HG02678 (cell line): ENCODE measurements around the gene HMCN1.

Experiments
- ATAC-seq: cut with Tn5 transposase; IDR thresholded peaks from one replicate; pipeline ENCODE4 v1.9.1; 2021; ENCODE audit warnings: mild to moderate bottlenecking, moderate library complexity; ENCODE audit not compliant: unreplicated experiment

Gene HMCN1

DNA sequence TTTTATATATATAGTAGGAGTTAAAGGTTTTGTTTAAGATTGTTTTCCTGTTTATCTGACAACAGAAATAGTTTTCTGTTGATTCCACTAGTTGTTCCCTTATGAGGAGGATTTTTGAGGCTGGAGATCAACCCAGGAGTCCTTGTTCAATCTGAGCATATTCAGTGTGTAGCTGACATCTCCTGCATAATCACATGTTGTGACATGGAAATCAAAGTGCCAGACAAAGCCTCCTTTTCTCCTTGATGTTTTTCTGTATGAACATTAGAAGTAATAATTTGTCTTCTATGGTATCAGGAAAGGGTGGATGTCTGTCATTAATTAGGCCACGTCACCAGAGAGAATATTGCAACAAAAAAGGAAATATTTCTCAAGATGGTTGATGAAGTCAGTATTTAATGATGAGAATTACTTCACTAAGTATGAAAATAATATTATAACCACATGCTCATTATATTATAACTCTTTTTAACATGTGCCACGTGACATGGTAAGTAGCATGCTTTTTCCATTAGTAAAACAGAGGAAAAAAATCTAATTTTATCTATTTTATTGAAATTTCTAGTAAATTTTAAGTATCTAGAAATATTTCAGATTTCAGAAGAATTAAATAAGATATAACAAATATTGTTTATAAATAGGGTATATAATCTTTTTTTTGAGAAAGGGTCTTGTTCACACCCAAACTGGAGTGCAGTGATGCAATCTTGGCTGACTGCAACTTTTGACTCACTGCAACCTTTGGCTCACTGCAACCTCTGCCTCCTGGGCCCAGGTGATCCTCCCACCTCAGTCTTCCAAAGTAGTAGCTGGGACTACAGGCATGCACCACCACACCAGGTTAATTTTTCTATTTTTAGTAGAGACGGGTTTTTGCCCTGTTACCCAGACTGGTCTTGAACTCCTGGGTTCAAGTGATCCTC is 223.5 kb downstream of the HMCN1 start:
- no peak for ATAC-seq

DNA sequence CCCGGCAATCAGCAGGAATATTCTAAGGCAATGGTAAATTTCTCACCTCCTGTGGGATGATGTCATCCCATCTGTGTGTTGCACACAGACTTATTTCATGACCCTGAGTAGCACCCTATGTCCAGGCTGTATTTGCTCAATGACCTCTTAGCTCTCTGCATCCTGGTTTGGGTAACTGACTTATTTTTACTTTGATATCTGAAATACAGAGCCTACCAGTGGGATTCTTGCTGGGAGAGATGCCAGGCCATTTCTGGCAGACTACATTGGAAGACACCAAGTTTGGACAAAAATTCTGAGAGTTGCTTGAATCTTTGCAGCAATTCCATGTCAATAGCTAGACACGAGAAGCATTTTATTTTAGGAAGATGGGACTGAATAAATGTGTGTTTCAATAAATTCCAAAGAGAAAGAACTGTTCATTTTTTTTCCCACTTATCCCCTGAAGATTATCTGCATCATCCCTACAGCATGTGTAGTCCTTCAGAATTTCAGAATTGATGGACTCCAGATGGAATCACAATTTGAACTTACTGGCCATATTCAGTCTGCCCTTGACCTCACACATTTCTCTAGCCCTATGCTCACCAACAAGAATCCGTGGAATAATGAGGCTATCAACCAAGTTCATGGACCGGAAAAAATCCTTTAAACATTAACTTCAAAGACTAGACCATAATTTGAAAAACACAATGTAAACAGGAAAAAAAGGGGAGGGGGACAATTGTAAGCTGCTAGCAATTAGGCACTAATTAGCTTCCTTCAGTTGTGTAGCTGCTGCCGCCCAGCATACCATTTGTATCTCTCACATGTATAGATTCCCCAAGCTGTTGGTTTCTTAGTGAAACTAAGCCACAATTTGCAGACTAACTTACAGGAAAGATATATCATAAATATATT is 226.5 kb downstream of the HMCN1 start:
- no peak for ATAC-seq

- ATAC-seq = no peak
These were observed 227.5 kb downstream of the HMCN1 start for GRCh38 chr1:185961664-185962063.

GRCh38 chr1:185964946-185965345 is 230.8 kb downstream of the HMCN1 start:
- ATAC-seq = no peak

DNA sequence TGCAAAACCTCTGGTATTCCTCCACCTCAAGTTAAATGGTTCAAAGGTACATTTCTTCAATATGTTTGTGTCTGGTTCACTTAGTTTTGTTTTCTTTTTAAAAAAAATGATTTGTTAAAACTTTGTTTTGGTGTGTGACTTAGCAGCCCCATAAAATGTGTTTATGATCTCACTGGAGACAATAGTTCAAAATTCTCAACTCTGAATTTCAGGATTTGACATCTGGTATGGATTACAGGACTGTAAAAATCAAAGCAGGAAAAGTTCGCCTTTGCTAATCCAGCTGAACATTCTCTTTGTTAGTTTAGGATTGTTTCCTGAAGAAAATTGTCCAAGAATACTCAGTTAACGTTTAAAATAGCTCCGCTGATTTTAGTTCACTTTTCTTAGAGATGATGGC is 231.7 kb downstream of the HMCN1 start:
- ATAC-seq = no peak

GRCh38 chr1:185966471-185966870 is 232.3 kb downstream of the HMCN1 start:
- ATAC-seq = no peak

DNA sequence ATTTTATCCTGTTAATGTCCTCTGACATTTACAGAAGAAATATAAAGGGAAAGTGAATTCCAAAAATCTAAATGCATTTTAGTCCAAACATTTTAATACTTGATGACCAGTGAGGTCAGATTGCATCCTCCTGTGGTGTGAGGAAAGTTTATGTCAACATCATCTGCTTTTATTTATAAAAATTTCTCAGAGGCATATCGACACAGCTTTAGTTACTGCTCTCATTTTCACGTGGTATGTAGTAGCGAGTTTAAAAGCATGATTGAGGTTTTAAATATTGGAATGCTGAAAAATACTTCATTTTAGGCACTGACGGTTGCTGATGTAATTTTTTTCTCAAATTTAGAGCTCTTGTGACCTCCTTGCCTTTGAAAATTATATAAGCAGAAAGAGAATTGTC is 234.8 kb downstream of the HMCN1 start:
- no peak for ATAC-seq

GRCh38 chr1:185969524-185969991 is 235.4 kb downstream of the HMCN1 start:
- ATAC-seq = no peak

- ATAC-seq = no peak
These were observed 237.5 kb downstream of the HMCN1 start for GRCh38 chr1:185971688-185972087.

DNA sequence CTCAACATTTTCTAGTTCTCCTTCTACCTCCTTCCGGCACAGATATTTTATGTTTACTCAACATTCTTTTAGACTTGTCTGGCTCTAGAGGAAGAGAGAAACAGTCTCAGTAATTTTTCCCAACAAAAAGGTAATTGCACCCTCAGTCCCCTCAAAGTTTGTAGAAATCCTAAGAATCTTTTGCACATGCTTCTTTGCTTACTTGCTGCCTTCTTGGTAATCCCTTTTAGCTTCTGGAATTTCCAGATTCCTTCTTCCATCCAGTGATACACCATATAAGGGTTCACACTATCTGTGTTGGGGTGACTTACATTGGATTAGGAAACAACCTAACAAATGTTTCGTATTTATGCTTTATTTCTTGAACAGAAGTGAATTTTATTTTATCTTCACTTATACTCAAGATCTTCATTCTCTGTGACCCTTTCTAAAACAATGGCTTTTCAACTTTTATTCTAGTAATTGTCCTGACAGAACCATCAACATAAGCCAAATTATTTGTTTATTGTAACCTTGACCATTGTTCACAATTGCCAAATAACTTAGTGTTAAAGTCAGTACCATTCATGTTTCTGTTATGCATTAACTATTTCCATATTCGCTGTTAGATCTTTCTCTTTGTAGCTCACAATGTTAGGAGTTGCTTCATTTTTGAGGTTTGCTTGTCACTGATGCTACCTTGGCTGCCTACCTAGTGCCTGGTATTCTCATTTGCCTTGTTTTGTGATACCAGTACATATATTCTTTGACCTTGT is 238.1 kb downstream of the HMCN1 start:
- no peak for ATAC-seq

- ATAC-seq = no peak
These were observed 239.5 kb downstream of the HMCN1 start for GRCh38 chr1:185973645-185974044.

GRCh38 chr1:185974367-185975170 is 240.4 kb downstream of the HMCN1 start:
- ATAC-seq = no peak

GRCh38 chr1:185980891-185981290 is 246.7 kb downstream of the HMCN1 start:
- ATAC-seq = no peak

GRCh38 chr1:185984113-185984836 is 250.1 kb downstream of the HMCN1 start:
- no peak for ATAC-seq

GRCh38 chr1:185987611-185988321 is 253.6 kb downstream of the HMCN1 start:
- ATAC-seq = no peak

DNA sequence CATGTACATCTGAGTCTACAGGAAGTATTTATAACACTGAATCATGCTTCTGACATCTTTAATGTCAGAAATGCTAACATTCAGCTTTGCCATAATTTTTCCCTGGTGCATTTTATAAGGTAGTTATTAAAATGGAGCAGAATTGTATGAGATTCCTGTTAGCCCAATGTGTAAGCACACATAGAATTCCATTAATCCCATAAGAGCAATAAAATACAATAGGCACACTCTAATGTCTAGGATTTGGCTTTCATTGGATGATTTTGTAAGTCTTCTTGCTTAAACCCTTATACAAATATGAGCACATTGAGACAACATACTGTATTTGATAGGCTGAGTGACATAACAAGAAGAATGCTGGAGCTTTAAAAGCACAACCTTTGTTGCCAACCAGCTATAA is 256.4 kb downstream of the HMCN1 start:
- no peak for ATAC-seq

DNA sequence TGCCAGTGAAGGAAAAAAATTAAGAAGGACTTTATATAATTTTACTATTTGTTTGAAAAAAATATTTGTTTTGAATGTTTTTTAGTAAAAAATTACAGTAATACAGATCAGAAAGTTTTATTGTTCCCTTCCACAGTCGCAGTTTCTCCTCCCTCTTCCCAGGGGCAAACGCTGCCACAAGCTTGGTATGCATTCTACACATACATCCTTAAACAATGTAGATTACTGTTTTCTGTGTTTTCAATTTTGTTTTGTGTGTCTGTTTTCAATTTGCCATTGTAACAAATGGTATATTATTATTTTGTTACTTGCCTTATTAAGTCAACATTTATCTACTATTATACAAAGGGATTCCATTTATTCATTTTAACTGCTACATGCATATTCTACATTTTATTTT is 257.1 kb downstream of the HMCN1 start:
- ATAC-seq = no peak

DNA sequence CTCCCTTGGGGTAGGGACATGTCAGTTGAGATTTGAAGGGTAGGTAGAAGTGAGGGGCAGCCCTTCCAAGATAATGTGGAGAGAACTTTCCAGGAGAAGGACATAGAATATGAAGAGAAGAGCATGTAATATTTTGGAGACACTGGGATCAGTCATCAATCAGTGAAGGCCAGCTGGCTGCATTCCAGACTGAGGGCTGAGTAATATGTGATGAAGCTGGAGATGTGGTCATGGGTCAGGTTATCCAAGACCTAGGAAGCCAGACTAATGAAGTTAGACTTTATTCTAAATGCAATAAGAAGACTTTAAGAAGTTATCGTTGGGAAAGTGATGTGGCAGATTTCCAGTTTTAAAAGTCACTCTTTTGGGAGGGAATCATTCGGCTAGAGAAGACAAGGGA is 262.0 kb downstream of the HMCN1 start:
- no peak for ATAC-seq

DNA sequence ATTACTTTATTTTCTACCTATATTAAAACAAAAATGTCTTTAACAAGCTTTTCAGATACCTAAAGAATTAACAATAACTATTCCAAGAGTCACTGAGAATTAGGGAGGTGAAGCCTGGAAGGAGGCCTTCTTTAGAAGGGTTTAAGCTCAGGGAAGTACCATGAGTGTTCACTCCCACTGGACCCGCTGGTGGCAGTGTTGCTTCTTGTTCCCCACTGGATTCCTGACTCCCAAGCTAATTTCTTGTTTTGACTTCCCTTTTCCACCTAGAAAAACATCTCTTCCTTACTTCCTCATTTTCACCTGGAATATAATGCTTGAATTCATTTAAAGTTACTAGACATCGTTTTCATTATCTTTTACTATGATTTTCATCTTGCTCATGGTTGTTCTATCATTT is 264.2 kb downstream of the HMCN1 start:
- ATAC-seq = no peak
